Measurements from ENCODE around the gene SOCS3.

Gene SOCS3

DNA sequence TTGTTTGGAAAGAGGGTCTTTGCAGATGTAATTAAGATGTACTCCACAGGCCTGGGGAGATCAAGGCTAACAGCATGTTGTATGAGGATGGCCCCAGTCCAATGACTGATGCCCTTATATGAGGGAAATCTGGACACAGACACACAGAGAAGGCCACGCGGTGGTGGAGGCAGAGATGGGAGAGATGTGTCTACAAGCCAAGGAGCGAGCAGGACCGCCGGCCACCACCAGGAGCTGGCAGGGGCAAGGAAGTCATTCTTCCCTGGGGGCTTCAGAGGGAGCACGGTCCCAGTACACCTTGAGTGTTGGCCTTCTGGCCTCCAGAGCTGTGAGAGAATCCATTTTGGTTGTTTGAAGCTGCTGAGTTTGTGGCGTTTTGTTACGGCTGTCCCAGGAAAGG is 14.7 kb downstream of the SOCS3 start:
- peaks cover 76% of the 10 kb centered on the region for H3K27me3 ChIP-seq (ENCODE audit: control insufficient read depth, low read length)
- H3K4me3 ChIP-seq (ENCODE audit: low read length) = no peak overlapping the region
- H3K36me3 ChIP-seq (ENCODE audit: control insufficient read depth, low read length) = no peaks in the 10 kb centered on the region
- H3K9me2 ChIP-seq (replicated peaks; ENCODE audit: control insufficient read depth, low read length) = no peaks in the 10 kb centered on the region
- TF ChIP-seq, protein P1, sequence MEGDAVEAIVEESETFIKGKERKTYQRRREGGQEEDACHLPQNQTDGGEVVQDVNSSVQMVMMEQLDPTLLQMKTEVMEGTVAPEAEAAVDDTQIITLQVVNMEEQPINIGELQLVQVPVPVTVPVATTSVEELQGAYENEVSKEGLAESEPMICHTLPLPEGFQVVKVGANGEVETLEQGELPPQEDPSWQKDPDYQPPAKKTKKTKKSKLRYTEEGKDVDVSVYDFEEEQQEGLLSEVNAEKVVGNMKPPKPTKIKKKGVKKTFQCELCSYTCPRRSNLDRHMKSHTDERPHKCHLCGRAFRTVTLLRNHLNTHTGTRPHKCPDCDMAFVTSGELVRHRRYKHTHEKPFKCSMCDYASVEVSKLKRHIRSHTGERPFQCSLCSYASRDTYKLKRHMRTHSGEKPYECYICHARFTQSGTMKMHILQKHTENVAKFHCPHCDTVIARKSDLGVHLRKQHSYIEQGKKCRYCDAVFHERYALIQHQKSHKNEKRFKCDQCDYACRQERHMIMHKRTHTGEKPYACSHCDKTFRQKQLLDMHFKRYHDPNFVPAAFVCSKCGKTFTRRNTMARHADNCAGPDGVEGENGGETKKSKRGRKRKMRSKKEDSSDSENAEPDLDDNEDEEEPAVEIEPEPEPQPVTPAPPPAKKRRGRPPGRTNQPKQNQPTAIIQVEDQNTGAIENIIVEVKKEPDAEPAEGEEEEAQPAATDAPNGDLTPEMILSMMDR (IDR thresholded peaks at IDR 0.05; ENCODE audit: low read depth, low read length, poor library complexity, severe bottlenecking) = no peak
- no peak for TF ChIP-seq EZH2phosphoT487 (IDR thresholded peaks at IDR 0.05; ENCODE audit: borderline replicate concordance, low read length)
- H3K79me2 ChIP-seq (ENCODE audit: control insufficient read depth, low read length) = no peaks in the 10 kb centered on the region
- H3K27ac ChIP-seq (ENCODE audit: low read depth, low read length) = no peak overlapping the region
- no peak overlapping the region for H3K4me2 ChIP-seq (ENCODE audit: low read length)
- no peaks in the 10 kb centered on the region for H3K9me3 ChIP-seq (ENCODE audit: control insufficient read depth, insufficient read depth, low read length)
- H3K4me1 ChIP-seq (ENCODE audit: control insufficient read depth, low read length) = peaks cover 43% of the 10 kb centered on the region
- H3F3A ChIP-seq (ENCODE audit: control insufficient read depth, insufficient read depth) = peaks cover 5% of the 10 kb centered on the region; the same call in 1 of the 2 replicates
- H4K20me1 ChIP-seq (ENCODE audit: control insufficient read depth, insufficient read depth, low read depth, low read length) = no peaks in the 10 kb centered on the region

DNA sequence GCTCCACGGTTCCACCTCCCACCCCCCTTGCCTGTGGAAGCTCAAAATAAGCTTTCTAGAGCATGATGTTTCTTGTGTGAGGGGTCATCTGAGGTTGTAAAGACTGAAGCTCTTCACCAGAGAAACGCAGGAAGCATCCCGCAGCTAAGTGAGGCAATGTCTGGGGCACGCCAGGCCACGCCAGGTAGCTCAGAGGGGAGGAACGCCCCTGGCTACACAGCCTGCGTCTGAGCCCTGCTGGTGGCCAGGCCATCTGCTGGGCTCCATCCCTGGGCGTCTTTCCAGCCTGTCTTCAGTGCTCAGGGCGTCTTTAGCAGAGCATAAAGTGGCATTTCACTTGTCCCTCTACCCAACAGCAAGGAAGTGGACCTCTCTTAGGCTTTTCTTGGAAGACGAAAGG is 15.2 kb downstream of the SOCS3 start:
- Histone ChIP-seq H3K4me3 (ENCODE audit: low read length) (no peak overlapping the region), H3K4me1 (ENCODE audit: control insufficient read depth, low read length) (peaks cover 47% of the 10 kb centered on the region), H3K36me3 (ENCODE audit: control insufficient read depth, low read length) (no peaks in the 10 kb centered on the region), H4K20me1 (ENCODE audit: control insufficient read depth, insufficient read depth, low read depth, low read length) (no peaks in the 10 kb centered on the region), H3F3A (ENCODE audit: control insufficient read depth, insufficient read depth) (peaks cover 8% of the 10 kb centered on the region; the same call in 1 of the 2 replicates), H3K9me3 (ENCODE audit: control insufficient read depth, insufficient read depth, low read length) (no peaks in the 10 kb centered on the region), H3K4me2 (ENCODE audit: low read length) (no peak overlapping the region), H3K27ac (ENCODE audit: low read depth, low read length) (no peak overlapping the region), H3K27me3 (ENCODE audit: control insufficient read depth, low read length) (peaks cover 72% of the 10 kb centered on the region), H3K79me2 (ENCODE audit: control insufficient read depth, low read length) (no peaks in the 10 kb centered on the region), H3K9me2 (replicated peaks; ENCODE audit: control insufficient read depth, low read length) (no peaks in the 10 kb centered on the region)
- no peak for TF ChIP-seq EZH2phosphoT487 (IDR thresholded peaks at IDR 0.05; ENCODE audit: borderline replicate concordance, low read length)
- TF ChIP-seq, protein P1 (IDR thresholded peaks at IDR 0.05; ENCODE audit: low read depth, low read length, poor library complexity, severe bottlenecking) = no peak

DNA sequence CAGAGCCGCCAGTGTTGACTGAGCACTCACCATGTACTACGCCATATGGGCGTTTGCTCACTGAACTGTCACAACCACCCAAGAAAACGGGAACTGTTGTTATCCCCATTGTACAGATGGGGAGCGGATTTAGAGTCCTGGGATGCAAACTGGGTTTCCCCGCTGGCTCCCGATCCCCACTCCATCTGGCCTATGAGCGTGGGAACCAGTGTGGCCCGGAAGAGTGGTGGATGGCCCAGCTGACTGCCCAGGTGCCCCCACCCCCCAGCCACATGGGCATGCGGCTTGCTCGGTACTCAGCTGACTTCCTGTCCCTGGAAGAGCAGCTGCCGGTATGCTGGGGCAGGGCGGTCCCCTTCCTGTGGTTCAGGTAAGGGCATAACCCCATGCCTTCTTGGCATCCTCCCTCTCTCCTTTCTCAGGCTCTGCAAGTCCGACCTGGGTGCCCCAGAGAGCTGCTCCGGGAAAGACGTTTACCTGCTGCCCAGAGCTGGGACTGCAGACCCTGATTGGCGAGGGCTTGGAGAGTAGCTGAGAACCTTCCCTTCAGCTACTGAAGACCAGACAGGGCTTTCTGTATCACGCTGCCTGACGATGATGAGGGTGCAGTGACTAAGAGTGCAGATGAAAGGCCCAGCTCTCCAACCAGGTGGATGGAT is 16.2 kb downstream of the SOCS3 start:
- TF ChIP-seq EZH2phosphoT487 (IDR thresholded peaks at IDR 0.05; ENCODE audit: borderline replicate concordance, low read length) = no peak
- TF ChIP-seq, protein P1 (IDR thresholded peaks at IDR 0.05; ENCODE audit: low read depth, low read length, poor library complexity, severe bottlenecking) = no peak
- H3K9me3 ChIP-seq (ENCODE audit: control insufficient read depth, insufficient read depth, low read length) = no peaks in the 10 kb centered on the region
- no peaks in the 10 kb centered on the region for H3K36me3 ChIP-seq (ENCODE audit: control insufficient read depth, low read length)
- no peak overlapping the region for H3K27ac ChIP-seq (ENCODE audit: low read depth, low read length)
- peaks cover 57% of the 10 kb centered on the region for H3K4me1 ChIP-seq (ENCODE audit: control insufficient read depth, low read length)
- H3K4me2 ChIP-seq (ENCODE audit: low read length) = peak overlapping the region; percentile 47
- peak overlapping the region; percentile 7; the same call in 1 of the 2 replicates for H3K4me3 ChIP-seq (ENCODE audit: low read length)
- H3K27me3 ChIP-seq (ENCODE audit: control insufficient read depth, low read length) = peaks cover 70% of the 10 kb centered on the region
- no peaks in the 10 kb centered on the region for H3K79me2 ChIP-seq (ENCODE audit: control insufficient read depth, low read length)
- no peaks in the 10 kb centered on the region for H4K20me1 ChIP-seq (ENCODE audit: control insufficient read depth, insufficient read depth, low read depth, low read length)
- H3F3A ChIP-seq (ENCODE audit: control insufficient read depth, insufficient read depth) = peaks cover 14% of the 10 kb centered on the region
- H3K9me2 ChIP-seq (replicated peaks; ENCODE audit: control insufficient read depth, low read length) = no peaks in the 10 kb centered on the region

All from DOHH2 (cell line).